GM23338 (cell line): ENCODE data around the gene MKRN2OS. TPM values are rescaled to one million over a fixed set of nuclear protein-coding genes. Genes with fewer than 3 reads are reported as not detected.

Experiments
- ATAC-seq: fragments of 200-7000 bp; cut with Tn5 transposase; 3 replicates; pipeline ENCODE4 v1.9.1; 2020
- DNase-seq: peaks from one replicate; pipeline ENCODE4 v3.0.0-alpha.2; 2015; ENCODE audit warnings: low spot score
- H2AFZ ChIP-seq: fragments of 200-600 bp; sonication (generic); 2 replicates; pipeline ENCODE4 v1.8.0; 2016; ENCODE audit warnings: antibody characterized with exemption, mild to moderate bottlenecking, moderate library complexity
- H3F3A ChIP-seq: fragments of 200-600 bp; sonication (generic); replicated peaks from 2 replicates; pipeline ENCODE4 v1.8.0; 2017; ENCODE audit warnings: antibody characterized with exemption, mixed run types, low read depth
- H3K27ac ChIP-seq: fragments of 200-600 bp; sonication (generic); 2 replicates; pipeline ENCODE4 v1.6.1; 2016; ENCODE audit warnings: low read depth
- H3K27me3 ChIP-seq: fragments of 200-600 bp; sonication (generic); 2 replicates; pipeline ENCODE4 v1.8.0; 2016; ENCODE audit warnings: mild to moderate bottlenecking, mixed run types, moderate library complexity; ENCODE audit not compliant: insufficient read depth
- H3K36me3 ChIP-seq: fragments of 200-600 bp; sonication (generic); 2 replicates; pipeline ENCODE4 v1.8.0; 2016; ENCODE audit warnings: mild to moderate bottlenecking; ENCODE audit not compliant: insufficient read depth
- H3K4me1 ChIP-seq: fragments of 200-600 bp; sonication (generic); 2 replicates; pipeline ENCODE4 v1.8.0; 2016; ENCODE audit warnings: mild to moderate bottlenecking, moderate library complexity; ENCODE audit not compliant: insufficient read depth
- H3K4me2 ChIP-seq: fragments of 200-600 bp; sonication (generic); 2 replicates; pipeline ENCODE4 v1.7.1; 2017; ENCODE audit warnings: mixed run types
- H3K4me3 ChIP-seq: fragments of 200-600 bp; sonication (generic); 2 replicates; pipeline ENCODE4 v1.6.1; 2016; ENCODE audit warnings: mixed run types
- H3K79me2 ChIP-seq: fragments of 200-600 bp; sonication (generic); replicated peaks from 2 replicates; pipeline ENCODE4 v1.8.0; 2017; ENCODE audit warnings: mild to moderate bottlenecking; ENCODE audit not compliant: insufficient read depth
- H3K9me2 ChIP-seq: fragments of 200-600 bp; sonication (generic); 2 replicates; pipeline ENCODE4 v1.8.0; 2017; ENCODE audit not compliant: insufficient read depth
- H4K20me1 ChIP-seq: fragments of 200-600 bp; sonication (generic); replicated peaks from 2 replicates; pipeline ENCODE4 v1.8.0; 2017; ENCODE audit warnings: mild to moderate bottlenecking; ENCODE audit not compliant: insufficient read depth
- H3K27ac Mint-ChIP-seq: 2 replicates; pipeline ENCODE4 v1.8.0; 2020; ENCODE audit warnings: inconsistent platforms, mild to moderate bottlenecking, moderate library complexity, mixed read lengths
- H3K27me3 Mint-ChIP-seq: 3 replicates; pipeline ENCODE4 v1.8.0; 2022; ENCODE audit warnings: low read depth, mild to moderate bottlenecking, moderate library complexity, mixed read lengths, inconsistent platforms; ENCODE audit not compliant: insufficient read depth, poor library complexity
- H3K36me3 Mint-ChIP-seq: 3 replicates; pipeline ENCODE4 v1.8.0; 2021; ENCODE audit warnings: low read depth, mild to moderate bottlenecking, inconsistent platforms, moderate library complexity, mixed read lengths
- H3K4me1 Mint-ChIP-seq: 3 replicates; pipeline ENCODE4 v1.8.0; 2020; ENCODE audit warnings: mild to moderate bottlenecking, inconsistent platforms, mixed read lengths
- H3K4me3 Mint-ChIP-seq: 3 replicates; pipeline ENCODE4 v1.8.0; 2021; ENCODE audit warnings: moderate library complexity, mild to moderate bottlenecking, inconsistent platforms, mixed read lengths
- H3K9me3 Mint-ChIP-seq: 3 replicates; pipeline ENCODE4 v1.8.0; 2020; ENCODE audit warnings: moderate library complexity, mild to moderate bottlenecking, inconsistent platforms, mixed read lengths
- CREB1 ChIP-seq: fragments of 250-450 bp; sonication (Bioruptor Pico); IDR thresholded peaks from 2 replicates; pipeline ENCODE4 v1.5.0; 2020; ENCODE audit warnings: low read depth, mild to moderate bottlenecking, moderate library complexity
- CTCF ChIP-seq, 2 experiments: fragments of 200-600 bp in 1 of 2; sonication (generic) in 1 of 2; conservative IDR thresholded peaks; 2 replicates each; pipeline versions ENCODE4 v1.5.1 to v1.6.1; 2016 to 2017; ENCODE audit warnings: antibody characterized with exemption in 2 of 2, low read depth in 2 of 2, mild to moderate bottlenecking in 2 of 2, moderate library complexity in 1 of 2
- ETS1 ChIP-seq: IDR thresholded peaks from 2 replicates; pipeline ENCODE4 v1.6.1; 2016; ENCODE audit warnings: antibody characterized with exemption
- EZH2 ChIP-seq: fragments of 200-600 bp; sonication (generic); IDR thresholded peaks from one replicate; pipeline ENCODE4 v1.8.0; 2017; ENCODE audit warnings: antibody characterized with exemption, mild to moderate bottlenecking, low read depth; ENCODE audit not compliant: unreplicated experiment
- EZH2phosphoT487 ChIP-seq: fragments of 200-600 bp; sonication (generic); IDR thresholded peaks from one replicate; pipeline ENCODE4 v1.8.1; 2018; ENCODE audit warnings: antibody characterized with exemption; ENCODE audit not compliant: unreplicated experiment
- JUNB ChIP-seq: IDR thresholded peaks from one replicate; pipeline ENCODE4 v1.6.1; 2016; ENCODE audit warnings: antibody characterized with exemption; ENCODE audit not compliant: unreplicated experiment
- NANOG ChIP-seq: IDR thresholded peaks from 2 replicates; pipeline ENCODE4 v1.6.1; 2016; ENCODE audit warnings: antibody characterized with exemption, borderline replicate concordance
- POLR2AphosphoS5 ChIP-seq: IDR thresholded peaks from 2 replicates; pipeline ENCODE4 v1.6.1; 2016; ENCODE audit warnings: antibody characterized with exemption, low read depth
- REST ChIP-seq: IDR thresholded peaks from one replicate; pipeline ENCODE4 v1.6.1; 2018; ENCODE audit warnings: antibody characterized with exemption; ENCODE audit not compliant: unreplicated experiment
- STAT1 ChIP-seq: IDR thresholded peaks from one replicate; pipeline ENCODE4 v1.6.1; 2016; ENCODE audit warnings: antibody characterized with exemption; ENCODE audit not compliant: unreplicated experiment
- ZNF114 ChIP-seq: fragments of 250-450 bp; sonication (Bioruptor Pico); IDR thresholded peaks from 2 replicates; pipeline ENCODE4 v1.5.0; 2020; ENCODE audit warnings: mild to moderate bottlenecking, moderate library complexity
- ZNF331 ChIP-seq: fragments of 250-450 bp; sonication (Bioruptor Pico); IDR thresholded peaks from 2 replicates; pipeline ENCODE4 v1.5.0; 2020; ENCODE audit warnings: low read depth, mild to moderate bottlenecking, moderate library complexity
- ZNF462 ChIP-seq: fragments of 250-450 bp; sonication (Bioruptor Pico); IDR thresholded peaks from 2 replicates; pipeline ENCODE4 v1.5.0; 2020; ENCODE audit warnings: mild to moderate bottlenecking, moderate library complexity
- polyA plus RNA-seq: library from polyadenylated mRNA; unstranded; fragments of >200 nt; fragmentation: Nextera tagmentation; extraction: Ambion mirVana; gene quantifications from 2 replicates; pipeline ENCODE4 v1.2.1, GENCODE V29; 2016
- total RNA-seq: library from RNA; depleted of rRNA; stranded (reverse); fragments of >200 nt; shearing (Covaris generic); gene quantifications from 2 replicates; pipeline ENCODE4 v1.2.3, GENCODE V29; 2014

The MKRN2OS gene
- total and polyA plus RNA-seq, 2 experiments from 2014 or later = 0.55 TPM; not detected in 1

- no peaks in the 10 kb centered on the region for H4K20me1 ChIP-seq
- H3K36me3 Mint-ChIP-seq = peaks cover 26% of the 10 kb centered on the region; the same call in 2 of the 3 replicates
- no peak for DNase-seq
- no peaks in the 10 kb centered on the region for H3K79me2 ChIP-seq
- H3K9me2 ChIP-seq = no peaks in the 10 kb centered on the region
- no peak overlapping the region for H3K4me3 ChIP-seq
- H3K27me3 Mint-ChIP-seq = no peaks in the 10 kb centered on the region
- H3K36me3 ChIP-seq = peaks cover 6% of the 10 kb centered on the region; the same call in 1 of the 2 replicates
- no peak for ATAC-seq
- no peak overlapping the region for H2AFZ ChIP-seq
- no peak overlapping the region for H3K27ac ChIP-seq
- no peaks in the 10 kb centered on the region for H3K9me3 Mint-ChIP-seq
- no peaks in the 10 kb centered on the region for H3K27me3 ChIP-seq
- H3K4me1 ChIP-seq = peaks cover 9% of the 10 kb centered on the region; the same call in 1 of the 2 replicates
- H3F3A ChIP-seq = no peaks in the 10 kb centered on the region
- no peak overlapping the region for H3K4me3 Mint-ChIP-seq
- no peak for TF ChIP-seq ZNF462 (CRISPR knock-in tag)
- TF ChIP-seq NANOG = no peak
- no peak for TF ChIP-seq STAT1
- TF ChIP-seq ZNF114 (CRISPR knock-in tag) = no peak
- no peak for TF ChIP-seq EZH2phosphoT487
- no peak for TF ChIP-seq JUNB
- no peak for TF ChIP-seq REST
- TF ChIP-seq EZH2 = no peak
- TF ChIP-seq CREB1 (CRISPR knock-in tag) = no peak
- TF ChIP-seq ZNF331 (CRISPR knock-in tag) = no peak
- no peak for TF ChIP-seq POLR2AphosphoS5
- no peak; a peak in 2 of 4 replicates for TF ChIP-seq CTCF (conservative IDR thresholded peaks at IDR 0.05; ENCODE audit: low read depth in 2 of 2)
- TF ChIP-seq ETS1 = no peak
- H3K4me2 ChIP-seq = no peak overlapping the region
- H3K27ac Mint-ChIP-seq = no peak overlapping the region
- peaks cover 9% of the 10 kb centered on the region for H3K4me1 Mint-ChIP-seq
These were observed 8.9 kb downstream of the MKRN2OS start for GRCh38 chr3:12536423-12536822.
